Adrenal gland (tissue), 5 donors: ENCODE data around the gene AGAP5.

Source experiments
- POLR2A ChIP-seq, 2 donors: fragments of 450-650 bp; IDR thresholded peaks; one replicate each; pipeline ENCODE4 v1.6.1; 2017; ENCODE audit warnings: antibody characterized with exemption in 2 of 2, mild to moderate bottlenecking in 2 of 2, moderate library complexity in 1 of 2
- TF ChIP-seq, protein P1 (sequence below), 6 experiments: fragments of 450-650 bp in 4 of 6; fragments of 200-600 bp in 2 of 6; sonication (generic) in 1 of 6; IDR thresholded peaks; 1 replicate in 5 of 6; 2 replicates in 1 of 6; pipeline versions ENCODE4 v1.5.1 to v1.8.0; 2016 to 2021; ENCODE audit warnings: antibody characterized with exemption in 6 of 6, mild to moderate bottlenecking in 2 of 6, moderate library complexity in 1 of 6
- donor health status: DM: no; HTN: no; CAD: no.

- TF ChIP-seq POLR2A (IDR thresholded peaks at IDR 0.05) = no peak
- TF ChIP-seq, protein P1, sequence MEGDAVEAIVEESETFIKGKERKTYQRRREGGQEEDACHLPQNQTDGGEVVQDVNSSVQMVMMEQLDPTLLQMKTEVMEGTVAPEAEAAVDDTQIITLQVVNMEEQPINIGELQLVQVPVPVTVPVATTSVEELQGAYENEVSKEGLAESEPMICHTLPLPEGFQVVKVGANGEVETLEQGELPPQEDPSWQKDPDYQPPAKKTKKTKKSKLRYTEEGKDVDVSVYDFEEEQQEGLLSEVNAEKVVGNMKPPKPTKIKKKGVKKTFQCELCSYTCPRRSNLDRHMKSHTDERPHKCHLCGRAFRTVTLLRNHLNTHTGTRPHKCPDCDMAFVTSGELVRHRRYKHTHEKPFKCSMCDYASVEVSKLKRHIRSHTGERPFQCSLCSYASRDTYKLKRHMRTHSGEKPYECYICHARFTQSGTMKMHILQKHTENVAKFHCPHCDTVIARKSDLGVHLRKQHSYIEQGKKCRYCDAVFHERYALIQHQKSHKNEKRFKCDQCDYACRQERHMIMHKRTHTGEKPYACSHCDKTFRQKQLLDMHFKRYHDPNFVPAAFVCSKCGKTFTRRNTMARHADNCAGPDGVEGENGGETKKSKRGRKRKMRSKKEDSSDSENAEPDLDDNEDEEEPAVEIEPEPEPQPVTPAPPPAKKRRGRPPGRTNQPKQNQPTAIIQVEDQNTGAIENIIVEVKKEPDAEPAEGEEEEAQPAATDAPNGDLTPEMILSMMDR (IDR thresholded peaks at IDR 0.05) = no peak
Observed at GRCh38 chr10:73635781-73636180, 62.1 kb downstream of the AGAP5 start.
